ENCODE measurements around the gene TAPT1. TPM values are rescaled to one million over a fixed set of nuclear protein-coding genes. Genes with fewer than 3 reads are reported as not detected.

The TAPT1 gene
- total and polyA plus RNA-seq, 2 of the 13 experiments (the other 11 are each of a cell fraction or from before 2014, with no cell fraction given) = 24.5 to 25.3 TPM

- H3K4me3 ChIP-seq (replicated peaks in 1 of 3; ENCODE audit: insufficient read depth in 1 of 3, low read depth in 2 of 3, low read length in 3 of 3) = no peak overlapping the region
- 98% methylated on average over 6 of the region's 6 CpGs for WGBS (ENCODE audit: low lambda C conversion rate)
- FAIRE-seq = no peak
- H2AFZ ChIP-seq (ENCODE audit: low read length) = no peak overlapping the region
- BruUV-seq (replicated peaks) = no TSS peak
- ChIA-PET POLR2A (no interaction called here), CTCF (ENCODE audit: low intra/inter-chr PET ratio, low total read pairs) (no interaction called here)
- no peaks in the 10 kb centered on the region for H3K27me3 ChIP-seq (ENCODE audit: control insufficient read depth in 1 of 2, insufficient read depth in 2 of 2, low read length in 2 of 2)
- in situ Hi-C loops (cut with HindIII; ENCODE audit: extremely low pct_ligation_motif_present, low pct_unique_long_range_greater_than_20kb) = no loop called here
- peaks cover 4 to 30% of the 10 kb centered on the region in 2 experiments; a peak in 4 of 5 replicates for H3K36me3 ChIP-seq (replicated peaks in 1 of 2; ENCODE audit: control insufficient read depth in 1 of 2, insufficient read depth in 2 of 2, low read length in 2 of 2)
- no peaks in the 10 kb centered on the region for H3K4me1 ChIP-seq (ENCODE audit: insufficient read depth, low read length)
- TF ChIP-seq ZSCAN21 (CRISPR knock-in tag; IDR thresholded peaks at IDR 0.05; ENCODE audit: borderline replicate concordance) (no peak), NR2F1 (CRISPR knock-in tag; IDR thresholded peaks at IDR 0.05) (no peak), KDM1A (CRISPR knock-in tag; IDR thresholded peaks at IDR 0.05) (no peak), CBX2 (IDR thresholded peaks at IDR 0.05; ENCODE audit: low read depth, low read length) (no peak), CBX2 (CRISPR knock-in tag; IDR thresholded peaks at IDR 0.05; ENCODE audit: low read depth) (no peak), ZNF747 (CRISPR knock-in tag; IDR thresholded peaks at IDR 0.05; ENCODE audit: borderline replicate concordance) (no peak), PHB2 (IDR thresholded peaks at IDR 0.05; ENCODE audit: partially characterized antibody) (no peak), JUN (CRISPR knock-in tag; IDR thresholded peaks at IDR 0.05) (no peak), LRRFIP1 (CRISPR knock-in tag; conservative IDR thresholded peaks at IDR 0.05) (no peak), ZNF773 (CRISPR knock-in tag; IDR thresholded peaks at IDR 0.05; ENCODE audit: borderline replicate concordance) (no peak), ZNF251 (CRISPR knock-in tag; IDR thresholded peaks at IDR 0.05) (no peak)
- no peak overlapping the region for H3K27ac ChIP-seq (ENCODE audit: extremely low read length, insufficient read depth, low read length)
- H3K9ac ChIP-seq (ENCODE audit: insufficient read depth, low read depth, low read length) = no peak overlapping the region
- ATAC-seq = no peak
- no peaks in the 10 kb centered on the region for H3K79me2 ChIP-seq (ENCODE audit: insufficient read depth, low read length)
- intact Hi-C loops (cut with micrococcal nuclease; ENCODE audit: unreplicated experiment) = no loop called here
- no peak for DNase-seq (ENCODE audit: low spot score)
- H3K9me3 ChIP-seq (ENCODE audit: low read length) = no peaks in the 10 kb centered on the region
- no peak overlapping the region for H3K4me2 ChIP-seq (ENCODE audit: low read depth, low read length)
- no peaks in the 10 kb centered on the region for H4K20me1 ChIP-seq (ENCODE audit: insufficient read depth, low read length)
These were observed 49.6 kb downstream of the TAPT1 start for GRCh38 chr4:16176621-16177020.

All from HepG2 (cell line).